IMR-90 (cell line): ENCODE results near the gene KIAA0319L. TPM values are rescaled to one million over a fixed set of nuclear protein-coding genes. Genes with fewer than 3 reads are reported as not detected.

Experiments used
- ATAC-seq: fragments of 200-7000 bp; cut with Tn5 transposase; 2 replicates; pipeline ENCODE4 v1.9.1; 2020; ENCODE audit warnings: low read depth, mild to moderate bottlenecking, moderate library complexity
- BruUV-seq: library from RNA; stranded (reverse); fragments of 400-500 nt; replicated peaks from 2 replicates; lab custom pipeline; 2021; lab: Mats Ljungman, UMichigan
- CTCF ChIA-PET: fragments of 300-600 bp; formaldehyde crosslinking; extraction: SDS; loops from one replicate; lab custom pipeline; 2021; ENCODE audit warnings: antibody characterized with exemption; lab: Yijun Ruan, JAX
- POLR2A ChIA-PET: fragments of 300-600 bp; sonication (Branson Sonifier 250); formaldehyde crosslinking; loops from one replicate; lab custom pipeline; 2022; ENCODE audit warnings: antibody characterized with exemption; ENCODE audit not compliant: unreplicated experiment; lab: Charles Lee
- DNase-seq: peaks from one replicate; pipeline ENCODE4 v3.0.0; 2013
- H2AFZ ChIP-seq: replicated peaks from 2 replicates; pipeline ENCODE3; 2013; ENCODE audit warnings: low read length, mild to moderate bottlenecking; ENCODE audit not compliant: poor library complexity
- H2AK5ac ChIP-seq: 2 replicates; pipeline ENCODE4 v1.6.1; 2013; ENCODE audit warnings: low read depth, low read length, inconsistent platforms
- H2AK9ac ChIP-seq: replicated peaks from 2 replicates; pipeline ENCODE3; 2013; ENCODE audit warnings: mild to moderate bottlenecking, low read depth, low read length, moderate library complexity; ENCODE audit not compliant: poor library complexity
- H2BK120ac ChIP-seq: 2 replicates; pipeline ENCODE4 v1.6.1; 2013; ENCODE audit warnings: low read depth, low read length, inconsistent platforms
- H2BK15ac ChIP-seq: 3 replicates; pipeline ENCODE4 v1.6.1; 2013; ENCODE audit warnings: low read depth, low read length, inconsistent platforms
- H2BK20ac ChIP-seq: 2 replicates; pipeline ENCODE4 v1.6.1; 2013; ENCODE audit warnings: low read depth, mild to moderate bottlenecking, inconsistent platforms, low read length, moderate library complexity
- H2BK5ac ChIP-seq: 2 replicates; pipeline ENCODE4 v1.6.1; 2013; ENCODE audit warnings: mild to moderate bottlenecking, low read depth, low read length, inconsistent platforms; ENCODE audit not compliant: poor library complexity, severe bottlenecking
- H3K14ac ChIP-seq: replicated peaks from 2 replicates; pipeline ENCODE4 v1.6.1; 2013; ENCODE audit warnings: low read depth, low read length, inconsistent platforms
- H3K18ac ChIP-seq: 2 replicates; pipeline ENCODE4 v1.6.1; 2013; ENCODE audit warnings: low read depth, low read length, control low read depth
- H3K23ac ChIP-seq: 2 replicates; pipeline ENCODE4 v1.6.1; 2013; ENCODE audit warnings: low read depth, low read length, inconsistent platforms
- H3K27ac ChIP-seq: 2 replicates; pipeline ENCODE4 v1.5.1; 2013; ENCODE audit warnings: mild to moderate bottlenecking, control low read depth, low read length; ENCODE audit not compliant: insufficient read depth
- H3K27me3 ChIP-seq: 2 replicates; pipeline ENCODE4 v1.6.1; 2013; ENCODE audit warnings: low read length; ENCODE audit not compliant: control insufficient read depth, insufficient read depth
- H3K36me3 ChIP-seq: 2 replicates; pipeline ENCODE4 v1.6.1; 2013; ENCODE audit warnings: low read length, mixed read lengths; ENCODE audit not compliant: control insufficient read depth, insufficient read depth
- H3K4ac ChIP-seq: 2 replicates; pipeline ENCODE4 v1.6.1; 2013; ENCODE audit warnings: low read depth, low read length, inconsistent platforms
- H3K4me1 ChIP-seq: 2 replicates; pipeline ENCODE4 v1.6.1; 2013; ENCODE audit warnings: low read length, mixed read lengths; ENCODE audit not compliant: control insufficient read depth, insufficient read depth
- H3K4me2 ChIP-seq: 2 replicates; pipeline ENCODE4 v1.6.1; 2013; ENCODE audit warnings: low read depth, mild to moderate bottlenecking, control low read depth, low read length, moderate library complexity
- H3K4me3 ChIP-seq: 2 replicates; pipeline ENCODE4 v1.5.1; 2013; ENCODE audit warnings: low read depth, mild to moderate bottlenecking, control low read depth, low read length, moderate library complexity; ENCODE audit not compliant: insufficient read depth
- H3K56ac ChIP-seq: 2 replicates; pipeline ENCODE4 v1.6.1; 2013; ENCODE audit warnings: low read length, inconsistent platforms; ENCODE audit not compliant: insufficient read depth; ENCODE audit errors: extremely low read depth
- H3K79me1 ChIP-seq, 2 experiments: 2 replicates each; pipeline ENCODE4 v1.6.1; 2013; ENCODE audit warnings: low read length in 2 of 2, inconsistent platforms in 1 of 2, low read depth in 1 of 2
- H3K9ac ChIP-seq: 2 replicates; pipeline ENCODE4 v1.6.1; 2013; ENCODE audit warnings: low read depth, low read length, control low read depth
- H3K9me1 ChIP-seq: 2 replicates; pipeline ENCODE4 v1.6.1; 2013; ENCODE audit warnings: low read length, inconsistent platforms; ENCODE audit not compliant: insufficient read depth
- H3K9me3 ChIP-seq: 2 replicates; pipeline ENCODE4 v1.6.1; 2013; ENCODE audit warnings: low read length; ENCODE audit not compliant: control insufficient read depth, insufficient read depth
- H4K20me1 ChIP-seq: 2 replicates; pipeline ENCODE4 v1.6.1; 2013; ENCODE audit warnings: low read length, inconsistent platforms; ENCODE audit not compliant: insufficient read depth
- H4K5ac ChIP-seq: 2 replicates; pipeline ENCODE4 v1.6.1; 2013; ENCODE audit warnings: mild to moderate bottlenecking, low read depth, low read length, control low read depth
- H4K8ac ChIP-seq, 2 experiments: 2 replicates each; pipeline ENCODE4 v1.6.1; 2013; ENCODE audit warnings: low read depth in 2 of 2, low read length in 2 of 2, control low read depth in 1 of 2, inconsistent platforms in 1 of 2
- H4K91ac ChIP-seq: 2 replicates; pipeline ENCODE4 v1.6.1; 2013; ENCODE audit warnings: low read depth, low read length, inconsistent platforms; ENCODE audit not compliant: insufficient read depth
- CTCF ChIP-seq: conservative IDR thresholded peaks from 2 replicates; pipeline ENCODE4 v1.5.1; 2012; ENCODE audit warnings: mild to moderate bottlenecking, low read depth, low read length, improper control_type of control experiment
- ELK1 ChIP-seq: fragments of 150-350 bp; IDR thresholded peaks from 2 replicates; pipeline ENCODE4 v1.6.1; 2016; ENCODE audit warnings: low read depth, mild to moderate bottlenecking, low read length, moderate library complexity, borderline replicate concordance
- FOS ChIP-seq: fragments of 150-350 bp; IDR thresholded peaks from 2 replicates; pipeline ENCODE4 v1.6.1; 2016; ENCODE audit warnings: low read depth, low read length
- MAFK ChIP-seq: IDR thresholded peaks from 2 replicates; pipeline ENCODE4 v1.6.1; 2012; ENCODE audit warnings: low read depth, low read length, improper control_type of control experiment
- POLR2A ChIP-seq: IDR thresholded peaks from 2 replicates; pipeline ENCODE4 v1.6.1; 2012; ENCODE audit warnings: mild to moderate bottlenecking, low read depth, low read length
- RAD21 ChIP-seq: IDR thresholded peaks from 2 replicates; pipeline ENCODE4 v1.6.1; 2012; ENCODE audit warnings: low read length, improper control_type of control experiment
- RCOR1 ChIP-seq: IDR thresholded peaks from 2 replicates; pipeline ENCODE4 v1.6.1; 2012; ENCODE audit warnings: mild to moderate bottlenecking, low read length, improper control_type of control experiment; ENCODE audit not compliant: insufficient replicate concordance
- RFX5 ChIP-seq: IDR thresholded peaks from 2 replicates; pipeline ENCODE4 v1.8.0; 2012; ENCODE audit warnings: low read depth, mild to moderate bottlenecking, low read length, moderate library complexity
- SMC3 ChIP-seq: fragments of 150-350 bp; IDR thresholded peaks from 2 replicates; pipeline ENCODE4 v1.6.1; 2016; ENCODE audit warnings: low read depth, mild to moderate bottlenecking, antibody characterized with exemption, low read length, moderate library complexity
- USF2 ChIP-seq: fragments of 150-350 bp; IDR thresholded peaks from 2 replicates; pipeline ENCODE4 v1.6.1; 2017; ENCODE audit warnings: mild to moderate bottlenecking, antibody characterized with exemption, low read length, low read depth
- WGBS, 2 experiments: methylation state at CpG; one replicate each; pipeline versions ENCODE4 v1.1.5 to v1.1.7; 2013; ENCODE audit warnings: missing lambda C conversion rate in 2 of 2; ENCODE audit not compliant: insufficient read length in 1 of 2; ENCODE audit errors: extremely low coverage in 2 of 2; 5-methylcytosine and 5-hydroxymethylcytosine counted together
- dilution Hi-C: fragments of 300-500 bp; cut with HindIII; formaldehyde crosslinking; loops from one replicate; pipeline ENCODE4 v1.14.3; 2018; ENCODE audit warnings: low sequenced_read_pairs; ENCODE audit not compliant: unreplicated experiment
- in situ Hi-C: fragments of 300-500 bp; cut with MboI; formaldehyde crosslinking; loops from 3 replicates; pipeline ENCODE4 v1.14.3; 2019; ENCODE audit warnings: low sequenced_read_pairs, inconsistent platforms, mixed read lengths
- intact Hi-C: fragments of 100-400 bp; cut with micrococcal nuclease; formaldehyde crosslinking; loops from 2 replicates; pipeline ENCODE4 v1.10.0; 2022
- polyA plus RNA-seq, 3 experiments: library from polyadenylated mRNA; depleted of rRNA; stranded (reverse); fragments of >200 nt; gene quantifications; 2 replicates each; pipeline ENCODE4 v1.2.3, GENCODE V29; 2012; ENCODE audit warnings: low replicate concordance in 1 of 3
- total RNA-seq: library from RNA; depleted of rRNA; stranded (reverse); fragments of >200 nt; gene quantifications from 2 replicates; pipeline ENCODE4 v1.2.3, GENCODE V29; 2012

KIAA0319L gene
- total and polyA plus RNA-seq, 2 of the 4 experiments (the other 2 are of a cell fraction), result 38.0 to 49.8 TPM

- in situ Hi-C loops, result loop anchor here (5.0 kb wide), 2 partner anchors 111 to 266 kb away; partner anchors contain the start of gene C1orf216
- no peak overlapping the region for H3K4me2 ChIP-seq
These were observed 106.1 kb downstream of the KIAA0319L start for GRCh38 chr1:35451125-35451528.

More at GRCh38 chr1:35451125-35451528, 106.1 kb downstream of the KIAA0319L start:
- Histone ChIP-seq H3K56ac (no peak overlapping the region; the same call in 1 of the 2 replicates), H2AK9ac (peak overlapping the region; percentile 38), H3K18ac (no peak overlapping the region; the same call in 1 of the 2 replicates), H2BK20ac (no peak overlapping the region), H3K14ac (no peak overlapping the region), H2BK120ac (no peak overlapping the region), H2BK5ac (no peak overlapping the region), H4K91ac (peak overlapping the region; percentile 28; the same call in 1 of the 2 replicates), H3K4me3 (no peak overlapping the region), H3K9me3 (no peaks in the 10 kb centered on the region), H3K23ac (no peak overlapping the region), H2AFZ (no peak overlapping the region), H4K8ac (peak overlapping the region in 1 of 2 experiments; percentile 56; a peak in 1 of 4 replicates), H3K9ac (no peak overlapping the region), H3K9me1 (peaks cover 18% of the 10 kb centered on the region), H3K27me3 (no peaks in the 10 kb centered on the region), H2BK15ac (no peak overlapping the region), H4K20me1 (peaks cover 4% of the 10 kb centered on the region; the same call in 1 of the 2 replicates), H2AK5ac (0 out of 2 replicates have a peak overlapping the region, but pooled peaks have one; percentile 31), H3K4me1 (peaks cover 25% of the 10 kb centered on the region), H3K4ac (0 out of 2 replicates have a peak overlapping the region, but pooled peaks have one; percentile 1), H4K5ac (no peak overlapping the region), H3K79me1 (peaks cover 7 to 23% of the 10 kb centered on the region in 2 experiments; a peak in 3 of 4 replicates), H3K36me3 (peaks cover 11% of the 10 kb centered on the region; the same call in 1 of the 2 replicates), H3K27ac (peak overlapping the region; percentile 45; the same call in 1 of the 2 replicates)
- peak; percentile 68 for ATAC-seq
- no CpG with 5 or more reads among the region's 3 CpGs for WGBS, 2 experiments
- no TSS peak for BruUV-seq
- peak; percentile 81 for DNase-seq
- ChIA-PET CTCF (interaction anchor here (0.6 to 2.7 kb wide), 17 partner anchors 15 to 271 kb away, joined by 3 to 21 read pairs (median 4); partner anchors contain the start of genes KIAA0319L and NCDN), POLR2A (interaction anchor here (1.2 to 1.3 kb wide), 2 partner anchors 106 to 111 kb away, joined by 4 read pairs; partner anchors contain the start of genes KIAA0319L and NCDN)
- dilution Hi-C loops (no loop called here), intact Hi-C loops (loop anchor here (1.0 to 5.0 kb wide), 4 partner anchors 107 to 324 kb away; no protein-coding TSS in a partner anchor)
- no peak for TF ChIP-seq RFX5
- no peak for TF ChIP-seq RCOR1
- peak; percentile 87 for TF ChIP-seq CTCF
- no peak for TF ChIP-seq USF2
- TF ChIP-seq POLR2A, result no peak
- TF ChIP-seq FOS, result no peak
- peak; percentile 83 for TF ChIP-seq RAD21
- TF ChIP-seq ELK1, result no peak
- TF ChIP-seq SMC3, result peak; percentile 84
- no peak; the same call in 1 of the 2 replicates for TF ChIP-seq MAFK
